ENCODE data around the gene R3HDM2. TPM values are rescaled to one million over a fixed set of nuclear protein-coding genes. Genes with fewer than 3 reads are reported as not detected.
"Not testable (repeated sequence)": the region's sequence is repeated elsewhere in the genome, so short reads cannot be mapped to it uniquely, and the experiment has no call there.

Gene R3HDM2
- total RNA-seq, 4 donors from 2014 or later: 30.7 to 40.8 (median 35.5) TPM

DNA sequence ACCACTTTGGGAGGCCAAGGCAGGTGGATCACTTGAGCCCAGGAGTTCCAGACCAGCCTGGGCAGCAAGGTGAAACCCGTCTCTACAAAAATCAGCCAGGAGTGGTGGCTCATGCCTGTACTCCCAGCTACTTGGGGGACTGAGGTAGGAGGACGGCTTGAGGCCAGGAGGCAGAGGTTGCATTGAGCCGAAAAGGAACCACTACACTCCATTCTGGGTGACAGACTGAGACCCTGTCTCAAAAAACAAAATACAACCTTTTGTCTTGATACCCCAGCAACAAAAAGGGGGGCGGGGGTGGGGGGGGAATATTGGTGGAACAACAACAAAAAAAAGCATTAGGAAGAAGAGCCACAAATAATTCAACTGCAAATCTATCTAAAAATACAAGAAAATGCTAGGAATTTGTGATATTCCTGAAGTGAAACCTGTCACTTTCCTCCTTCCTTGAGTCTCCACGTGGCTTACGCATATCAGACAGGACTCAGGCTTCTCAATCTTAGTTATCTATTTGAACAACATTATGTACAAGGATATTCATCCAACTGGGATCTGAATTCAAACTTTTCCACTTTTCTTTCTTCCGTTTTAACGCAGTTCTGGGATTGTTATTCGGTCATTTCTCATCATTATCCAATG is 1.3 kb downstream of the R3HDM2 start:
- DNase-seq: peak; percentile 43 to 45
- Histone ChIP-seq H3K27ac (peak overlapping the region; percentile 77 to 95 (median 91)), H3K27me3 (no peaks in the 10 kb centered on the region), H3K4me3 (replicated peaks in 1 of 3) (peak overlapping the region in 2 of 3 donors; percentile 37 to 74), H3K4me1 (peaks cover 18 to 28% of the 10 kb centered on the region in 2 donors), H3K9me3 (no peaks in the 10 kb centered on the region), H3K36me3 (no peaks in the 10 kb centered on the region)
- intact Hi-C loops (cut with DNase I): no loop called here
- 21 to 31% methylated on average over 9 of the region's 9 CpGs for WGBS, 2 donors
- TF ChIP-seq POLR2A (IDR thresholded peaks at IDR 0.05) (no peak), CTCF (IDR thresholded peaks at IDR 0.05) (no peak)

- no peak for DNase-seq
- 63 to 77% methylated on average over 6 of the region's 6 CpGs for WGBS, 2 donors
- Histone ChIP-seq H3K27ac (peak overlapping the region in 2 of 3 donors; percentile 91 to 95), H3K27me3 (no peaks in the 10 kb centered on the region), H3K4me1 (peaks cover 11 to 22% of the 10 kb centered on the region in 2 donors), H3K36me3 (no peaks in the 10 kb centered on the region), H3K9me3 (no peaks in the 10 kb centered on the region), H3K4me3 (replicated peaks in 1 of 3) (no peak overlapping the region)
- intact Hi-C loops (cut with DNase I): no loop called here
- TF ChIP-seq CTCF (IDR thresholded peaks at IDR 0.05): no peak
- TF ChIP-seq POLR2A (IDR thresholded peaks at IDR 0.05): no peak
Measured at GRCh38 chr12:57428965-57429364, 1.9 kb downstream of the R3HDM2 start.

- H3K27ac ChIP-seq; DNase-seq; intact Hi-C loops (cut with DNase I); H3K27me3 ChIP-seq; H3K36me3 ChIP-seq; H3K4me3 ChIP-seq (replicated peaks in 1 of 3); H3K9me3 ChIP-seq: not testable (repeated sequence)
- peaks cover 10 to 20% of the 10 kb centered on the region in 2 donors for H3K4me1 ChIP-seq
- 93 to 95% methylated on average over 10 of the region's 10 CpGs for WGBS, 2 donors
Measured at GRCh38 chr12:57426948-57427347, 3.9 kb downstream of the R3HDM2 start.

DNA sequence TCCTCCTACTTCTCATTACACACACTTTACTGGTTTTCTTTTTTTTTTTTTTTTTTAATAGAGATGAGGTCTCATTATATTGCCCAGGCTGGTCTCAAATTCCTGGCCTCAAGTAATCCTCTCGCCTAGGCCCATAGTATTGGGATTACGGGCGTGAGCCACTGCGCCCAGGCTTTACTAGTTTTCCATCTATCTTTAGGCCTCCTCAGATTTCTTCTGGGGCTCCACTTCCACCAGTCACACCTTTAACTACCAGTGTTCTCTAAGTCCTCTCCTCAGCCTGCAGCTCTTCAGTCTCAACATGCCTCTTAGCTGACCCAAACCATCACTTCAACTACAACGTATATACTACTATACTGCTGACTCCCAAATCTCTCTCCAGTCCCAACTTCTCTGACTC is 10.4 kb downstream of the R3HDM2 start:
- 92 to 97% methylated on average over 5 of the region's 5 CpGs for WGBS, 2 donors

GRCh38 chr12:57419495-57419894 is 11.3 kb downstream of the R3HDM2 start:
- Histone ChIP-seq H3K27ac (no peak overlapping the region), H3K4me3 (replicated peaks in 1 of 3) (no peak overlapping the region), H3K27me3 (no peaks in the 10 kb centered on the region), H3K9me3 (no peaks in the 10 kb centered on the region), H3K4me1 (peaks cover 0 to 5% of the 10 kb centered on the region in 2 donors), H3K36me3 (no peaks in the 10 kb centered on the region)
- TF ChIP-seq CTCF (IDR thresholded peaks at IDR 0.05) (no peak), POLR2A (IDR thresholded peaks at IDR 0.05) (no peak)
- WGBS, 2 donors: 100% methylated on average over 2 of the region's 2 CpGs
- no peak for DNase-seq
- intact Hi-C loops (cut with DNase I): no loop called here

More for the DNA sequence above, 10.4 kb downstream of the R3HDM2 start:
- Histone ChIP-seq H3K4me1 (peaks cover 0 to 5% of the 10 kb centered on the region in 2 donors), H3K36me3 (no peaks in the 10 kb centered on the region), H3K27me3 (no peaks in the 10 kb centered on the region), H3K4me3 (replicated peaks in 1 of 3) (no peak overlapping the region), H3K27ac (no peak overlapping the region), H3K9me3 (no peaks in the 10 kb centered on the region)
- no peak for DNase-seq
- TF ChIP-seq POLR2A (IDR thresholded peaks at IDR 0.05) (no peak), CTCF (IDR thresholded peaks at IDR 0.05) (no peak)
- intact Hi-C loops (cut with DNase I): no loop called here
